Measurements from ENCODE around the gene FOXA1.

FOXA1 gene

GRCh38 chr14:37591941-37592481 is 3.0 kb downstream of the FOXA1 start:
- in situ Hi-C loops (cut with HindIII; ENCODE audit: low pct_ligation_motif_present, low pct_unique_long_range_greater_than_20kb, low sequenced_read_pairs), result no loop called here
- no peak for DNase-seq

GRCh38 chr14:37591311-37591940 is 3.6 kb downstream of the FOXA1 start:
- DNase-seq, result no peak
- in situ Hi-C loops (cut with HindIII; ENCODE audit: low pct_ligation_motif_present, low pct_unique_long_range_greater_than_20kb, low sequenced_read_pairs), result no loop called here

- DNase-seq, result no peak
- in situ Hi-C loops (cut with HindIII; ENCODE audit: low pct_ligation_motif_present, low pct_unique_long_range_greater_than_20kb, low sequenced_read_pairs), result no loop called here
Measured at GRCh38 chr14:37590428-37591139, 4.5 kb downstream of the FOXA1 start.

- in situ Hi-C loops (cut with HindIII; ENCODE audit: low pct_ligation_motif_present, low pct_unique_long_range_greater_than_20kb, low sequenced_read_pairs), result no loop called here
Measured at GRCh38 chr14:37589715-37590427, 5.2 kb downstream of the FOXA1 start.

GRCh38 chr14:37588956-37589714 is 5.9 kb downstream of the FOXA1 start:
- no peak for DNase-seq
- in situ Hi-C loops (cut with HindIII; ENCODE audit: low pct_ligation_motif_present, low pct_unique_long_range_greater_than_20kb, low sequenced_read_pairs), result no loop called here

More at GRCh38 chr14:37589715-37590427, 5.2 kb downstream of the FOXA1 start:
- DNase-seq, result no peak

- DNase-seq, result no peak
- in situ Hi-C loops (cut with HindIII; ENCODE audit: low pct_ligation_motif_present, low pct_unique_long_range_greater_than_20kb, low sequenced_read_pairs), result no loop called here
Measured at GRCh38 chr14:37588667-37588955, 6.4 kb downstream of the FOXA1 start.

GRCh38 chr14:37587881-37588666 is 7.0 kb downstream of the FOXA1 start:
- DNase-seq, result no peak
- in situ Hi-C loops (cut with HindIII; ENCODE audit: low pct_ligation_motif_present, low pct_unique_long_range_greater_than_20kb, low sequenced_read_pairs), result no loop called here

- in situ Hi-C loops (cut with HindIII; ENCODE audit: low pct_ligation_motif_present, low pct_unique_long_range_greater_than_20kb, low sequenced_read_pairs), result no loop called here
- DNase-seq, result no peak
Measured at GRCh38 chr14:37587131-37587803, 7.8 kb downstream of the FOXA1 start.

- no peak for DNase-seq
- in situ Hi-C loops (cut with HindIII; ENCODE audit: low pct_ligation_motif_present, low pct_unique_long_range_greater_than_20kb, low sequenced_read_pairs), result no loop called here
Measured at GRCh38 chr14:37586797-37587130, 8.3 kb downstream of the FOXA1 start.

GRCh38 chr14:37585971-37586796 is 8.9 kb downstream of the FOXA1 start:
- in situ Hi-C loops (cut with HindIII; ENCODE audit: low pct_ligation_motif_present, low pct_unique_long_range_greater_than_20kb, low sequenced_read_pairs), result no loop called here
- DNase-seq, result no peak

DNA sequence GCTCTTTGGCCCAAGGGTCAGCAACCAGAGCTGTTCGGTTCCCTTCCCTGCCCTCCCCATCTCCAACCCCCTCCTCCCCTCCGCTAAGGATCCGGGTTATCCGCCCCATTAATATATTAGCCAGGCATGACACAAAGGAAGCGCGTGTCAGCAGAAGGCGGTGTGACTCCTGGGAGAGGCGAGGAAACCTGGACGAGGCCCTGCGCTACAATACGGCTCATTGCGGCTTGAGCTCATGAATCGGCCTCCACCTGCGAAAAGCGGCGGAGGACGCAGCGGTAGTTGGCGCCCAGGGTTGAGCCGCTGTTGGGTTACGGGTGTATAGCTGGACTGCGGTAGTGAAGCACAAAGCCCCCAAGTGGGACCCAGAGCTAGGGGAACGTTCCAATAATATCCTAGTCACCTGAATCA is 9.9 kb downstream of the FOXA1 start:
- in situ Hi-C loops (cut with HindIII; ENCODE audit: low pct_ligation_motif_present, low pct_unique_long_range_greater_than_20kb, low sequenced_read_pairs), result no loop called here
- no peak for DNase-seq

DNA sequence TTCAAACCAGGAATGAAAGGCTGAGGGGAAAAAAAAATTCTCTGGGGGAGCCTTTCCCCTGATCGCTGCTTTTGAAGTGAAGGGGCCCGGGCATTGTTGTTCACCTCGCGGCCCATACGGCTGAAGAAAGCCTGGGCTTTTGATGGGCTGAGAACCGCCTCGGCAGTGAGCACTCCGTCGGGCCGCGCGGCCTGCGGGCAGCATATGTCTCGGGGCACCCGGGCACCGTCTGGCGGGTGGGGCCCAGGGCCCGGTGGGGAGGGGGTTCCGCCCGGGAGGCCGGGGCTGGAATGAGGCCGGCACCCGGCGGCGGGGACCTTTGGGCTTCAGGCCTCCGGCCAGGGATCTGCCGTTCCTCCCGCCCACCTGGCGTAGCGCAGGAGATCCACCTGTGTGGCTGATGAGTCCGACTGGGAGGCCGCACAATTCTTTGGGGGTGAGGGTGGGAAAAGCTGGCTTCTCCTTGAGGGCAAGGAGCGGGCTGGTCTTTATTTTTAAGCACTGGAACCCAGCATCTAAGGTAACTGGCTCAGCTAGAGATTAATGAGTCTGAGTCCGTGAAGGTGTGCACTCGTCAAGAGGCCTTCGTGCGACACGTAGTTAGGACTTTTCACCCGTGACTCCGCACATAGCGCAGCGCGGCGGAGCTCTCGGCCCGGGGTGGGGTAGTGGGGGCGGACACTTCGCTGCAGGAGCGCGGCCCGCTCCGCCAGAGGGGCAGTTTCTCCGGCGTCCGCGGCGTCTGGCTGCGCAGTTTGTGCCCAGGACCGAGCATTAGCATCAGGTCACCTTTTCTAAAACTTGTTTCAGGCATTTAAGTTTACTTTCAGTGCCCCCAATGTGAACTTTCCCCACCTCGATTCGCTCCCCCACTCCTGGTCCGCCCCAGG is 10.6 kb downstream of the FOXA1 start:
- in situ Hi-C loops (cut with HindIII; ENCODE audit: low pct_ligation_motif_present, low pct_unique_long_range_greater_than_20kb, low sequenced_read_pairs), result no loop called here
- DNase-seq, result no peak

DNA sequence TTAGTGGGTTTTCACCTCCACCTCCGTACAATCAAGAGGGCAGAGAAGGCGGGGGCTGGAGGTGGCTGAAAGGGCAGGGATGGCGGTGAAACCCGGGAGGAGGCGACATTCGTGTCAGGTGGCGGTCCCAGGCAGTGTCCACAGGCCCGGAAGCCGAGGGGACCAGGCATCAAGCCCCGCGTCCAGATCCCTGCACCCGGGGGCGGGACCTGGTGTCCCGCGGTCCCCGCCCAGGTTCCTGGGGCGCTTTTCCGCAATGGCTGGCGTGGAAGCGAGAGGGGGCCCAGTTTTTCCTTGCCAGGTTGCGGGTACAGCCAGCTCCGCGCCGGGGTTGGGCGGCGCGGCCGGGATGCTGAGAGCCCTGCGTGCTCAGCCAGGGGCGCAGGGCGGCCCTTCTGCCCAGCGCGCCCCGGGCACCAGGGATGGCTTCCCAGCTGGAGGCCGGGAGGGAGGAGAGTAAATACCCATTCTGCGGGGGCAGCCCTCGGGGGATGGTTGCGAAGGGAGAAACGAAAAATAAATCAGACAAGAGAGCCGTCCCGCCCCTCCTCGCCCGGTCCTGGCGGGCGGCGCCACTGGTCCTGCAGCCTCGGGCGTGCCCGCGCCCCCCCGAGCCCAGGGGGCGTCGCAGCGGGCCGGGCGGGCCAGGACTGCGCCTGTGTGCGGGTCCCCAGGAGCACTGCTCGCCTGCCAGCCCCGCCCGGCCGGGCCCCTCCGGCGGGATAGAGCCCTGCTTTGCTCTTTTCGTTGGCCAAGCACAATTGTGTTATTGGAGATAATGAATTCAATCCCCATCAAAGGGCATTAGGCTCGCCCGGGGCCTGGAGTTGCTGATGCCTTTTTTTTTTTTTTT is 11.5 kb downstream of the FOXA1 start:
- in situ Hi-C loops (cut with HindIII; ENCODE audit: low pct_ligation_motif_present, low pct_unique_long_range_greater_than_20kb, low sequenced_read_pairs), result no loop called here

GRCh38 chr14:37580146-37580545 is 14.9 kb downstream of the FOXA1 start:
- DNase-seq, result peak; percentile 1
- in situ Hi-C loops (cut with HindIII; ENCODE audit: low pct_ligation_motif_present, low pct_unique_long_range_greater_than_20kb, low sequenced_read_pairs), result no loop called here

More for the DNA sequence above, 11.5 kb downstream of the FOXA1 start:
- no peak for DNase-seq

- DNase-seq, result no peak
- in situ Hi-C loops (cut with HindIII; ENCODE audit: low pct_ligation_motif_present, low pct_unique_long_range_greater_than_20kb, low sequenced_read_pairs), result no loop called here
Measured at GRCh38 chr14:37579274-37579673, 15.8 kb downstream of the FOXA1 start.

Measured in ACHN (cell line).